ENCODE data around the gene TXNL4B.

The TXNL4B gene

GRCh38 chr16:72120026-72120425 lies 26.6 kb upstream of the TXNL4B start:
- FAIRE-seq, result no peak

GRCh38 chr16:72113616-72113945 lies 20.2 kb upstream of the TXNL4B start:
- TF ChIP-seq POLR2A (IDR thresholded peaks at IDR 0.05; ENCODE audit: low read depth, low read length) (no peak), TAF1 (IDR thresholded peaks at IDR 0.05; ENCODE audit: low read depth, low read length) (no peak), SPI1 (IDR thresholded peaks at IDR 0.05; ENCODE audit: low read depth, low read length) (no peak), PAX5 (IDR thresholded peaks at IDR 0.05; ENCODE audit: insufficient read depth, low read length, severe bottlenecking) (no peak), POLR2AphosphoS5 (IDR thresholded peaks at IDR 0.05; ENCODE audit: low read depth, low read length) (no peak), POU2F2 (IDR thresholded peaks at IDR 0.05; ENCODE audit: low read depth, low read length) (no peak)
- DNase-seq (ENCODE audit: insufficient read length, low spot score), result no peak
- FAIRE-seq, result no peak

More at GRCh38 chr16:72120026-72120425, 26.6 kb upstream of the TXNL4B start:
- TF ChIP-seq POLR2A (IDR thresholded peaks at IDR 0.05; ENCODE audit: low read depth, low read length), result no peak
- no peak for TF ChIP-seq SPI1 (IDR thresholded peaks at IDR 0.05; ENCODE audit: low read depth, low read length)
- TF ChIP-seq POLR2AphosphoS5 (IDR thresholded peaks at IDR 0.05; ENCODE audit: low read depth, low read length), result no peak
- TF ChIP-seq PAX5 (IDR thresholded peaks at IDR 0.05; ENCODE audit: insufficient read depth, low read length, severe bottlenecking), result no peak
- no peak for TF ChIP-seq TAF1 (IDR thresholded peaks at IDR 0.05; ENCODE audit: low read depth, low read length)
- no peak for TF ChIP-seq POU2F2 (IDR thresholded peaks at IDR 0.05; ENCODE audit: low read depth, low read length)
- no peak for DNase-seq (ENCODE audit: insufficient read length, low spot score)

- no peak for TF ChIP-seq POU2F2 (IDR thresholded peaks at IDR 0.05; ENCODE audit: low read depth, low read length)
- 0 out of 2 replicates have a peak, but pooled peaks have one; percentile 28 for TF ChIP-seq POLR2A (IDR thresholded peaks at IDR 0.05; ENCODE audit: low read depth, low read length)
- no peak for DNase-seq (ENCODE audit: insufficient read length, low spot score)
- FAIRE-seq, result no peak
Measured at GRCh38 chr16:72112906-72113615, 19.6 kb upstream of the TXNL4B start.

GRCh38 chr16:72112452-72112792 lies 19.0 kb upstream of the TXNL4B start:
- no peak for DNase-seq (ENCODE audit: insufficient read length, low spot score)
- TF ChIP-seq PAX5 (IDR thresholded peaks at IDR 0.05; ENCODE audit: insufficient read depth, low read length, severe bottlenecking) (no peak), POU2F2 (IDR thresholded peaks at IDR 0.05; ENCODE audit: low read depth, low read length) (no peak), POLR2AphosphoS5 (IDR thresholded peaks at IDR 0.05; ENCODE audit: low read depth, low read length) (no peak), SPI1 (IDR thresholded peaks at IDR 0.05; ENCODE audit: low read depth, low read length) (no peak), POLR2A (IDR thresholded peaks at IDR 0.05; ENCODE audit: low read depth, low read length) (no peak), TAF1 (IDR thresholded peaks at IDR 0.05; ENCODE audit: low read depth, low read length) (no peak)
- no peak for FAIRE-seq

GRCh38 chr16:72111657-72112451 lies 18.4 kb upstream of the TXNL4B start:
- FAIRE-seq (no peak), DNase-seq (ENCODE audit: insufficient read length, low spot score) (no peak)
- TF ChIP-seq TAF1 (IDR thresholded peaks at IDR 0.05; ENCODE audit: low read depth, low read length) (no peak), PAX5 (IDR thresholded peaks at IDR 0.05; ENCODE audit: insufficient read depth, low read length, severe bottlenecking) (no peak), POLR2AphosphoS5 (IDR thresholded peaks at IDR 0.05; ENCODE audit: low read depth, low read length) (no peak), POU2F2 (IDR thresholded peaks at IDR 0.05; ENCODE audit: low read depth, low read length) (no peak), SPI1 (IDR thresholded peaks at IDR 0.05; ENCODE audit: low read depth, low read length) (no peak), POLR2A (IDR thresholded peaks at IDR 0.05; ENCODE audit: low read depth, low read length) (no peak)

GRCh38 chr16:72110662-72111615 lies 17.5 kb upstream of the TXNL4B start:
- FAIRE-seq (no peak), DNase-seq (ENCODE audit: insufficient read length, low spot score) (no peak)
- TF ChIP-seq POLR2A (IDR thresholded peaks at IDR 0.05; ENCODE audit: low read depth, low read length), result no peak
- no peak for TF ChIP-seq SPI1 (IDR thresholded peaks at IDR 0.05; ENCODE audit: low read depth, low read length)
- no peak for TF ChIP-seq PAX5 (IDR thresholded peaks at IDR 0.05; ENCODE audit: insufficient read depth, low read length, severe bottlenecking)
- no peak for TF ChIP-seq TAF1 (IDR thresholded peaks at IDR 0.05; ENCODE audit: low read depth, low read length)
- no peak for TF ChIP-seq POU2F2 (IDR thresholded peaks at IDR 0.05; ENCODE audit: low read depth, low read length)
- TF ChIP-seq POLR2AphosphoS5 (IDR thresholded peaks at IDR 0.05; ENCODE audit: low read depth, low read length), result no peak

GRCh38 chr16:72109966-72110530 lies 16.6 kb upstream of the TXNL4B start:
- no peak for FAIRE-seq
- DNase-seq (ENCODE audit: insufficient read length, low spot score), result no peak
- TF ChIP-seq POLR2A (IDR thresholded peaks at IDR 0.05; ENCODE audit: low read depth, low read length), result no peak
- TF ChIP-seq SPI1 (IDR thresholded peaks at IDR 0.05; ENCODE audit: low read depth, low read length), result no peak
- TF ChIP-seq POLR2AphosphoS5 (IDR thresholded peaks at IDR 0.05; ENCODE audit: low read depth, low read length), result no peak
- no peak for TF ChIP-seq PAX5 (IDR thresholded peaks at IDR 0.05; ENCODE audit: insufficient read depth, low read length, severe bottlenecking)
- TF ChIP-seq TAF1 (IDR thresholded peaks at IDR 0.05; ENCODE audit: low read depth, low read length), result no peak
- no peak for TF ChIP-seq POU2F2 (IDR thresholded peaks at IDR 0.05; ENCODE audit: low read depth, low read length)

- no peak for DNase-seq (ENCODE audit: insufficient read length, low spot score)
- TF ChIP-seq POLR2AphosphoS5 (IDR thresholded peaks at IDR 0.05; ENCODE audit: low read depth, low read length) (no peak), TAF1 (IDR thresholded peaks at IDR 0.05; ENCODE audit: low read depth, low read length) (no peak), PAX5 (IDR thresholded peaks at IDR 0.05; ENCODE audit: insufficient read depth, low read length, severe bottlenecking) (no peak), POLR2A (IDR thresholded peaks at IDR 0.05; ENCODE audit: low read depth, low read length) (no peak), SPI1 (IDR thresholded peaks at IDR 0.05; ENCODE audit: low read depth, low read length) (no peak), POU2F2 (IDR thresholded peaks at IDR 0.05; ENCODE audit: low read depth, low read length) (no peak)
- no peak for FAIRE-seq
Measured at GRCh38 chr16:72109300-72109699, 15.9 kb upstream of the TXNL4B start.
